Measurements from ENCODE around the gene NXPE3.

The NXPE3 gene

DNA sequence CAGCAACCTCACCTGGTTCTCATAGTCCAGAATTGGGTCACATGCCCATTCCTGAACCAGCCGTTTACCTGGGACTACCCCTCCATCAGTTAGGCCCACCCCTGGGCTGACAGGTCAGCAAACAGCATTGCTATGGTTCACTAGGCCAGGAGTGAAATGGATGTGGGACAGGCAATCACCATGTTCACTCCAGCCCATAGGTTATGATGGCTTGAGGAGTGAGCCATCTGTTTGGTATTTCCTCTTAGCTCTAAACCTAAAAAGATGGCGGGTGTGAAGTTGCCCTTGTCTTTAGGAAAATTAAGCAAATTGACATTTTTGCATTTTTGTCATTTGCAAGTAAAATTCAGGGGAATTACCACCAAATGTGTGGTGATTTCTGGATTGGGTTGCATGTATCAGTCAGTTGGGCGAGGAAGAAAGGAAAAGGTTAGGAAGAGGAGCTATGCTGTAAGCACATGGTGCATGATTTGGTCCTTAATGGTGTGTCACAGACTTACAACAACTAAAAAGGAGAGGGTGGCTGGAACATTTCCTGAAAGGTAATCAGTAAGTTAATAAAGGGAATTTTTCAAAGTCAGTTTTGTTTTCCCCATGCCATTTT lies 17.2 kb downstream of the NXPE3 start:
- no peak overlapping the region for H3K4me3 ChIP-seq (ENCODE audit: low read length)
- no peak for DNase-seq (ENCODE audit: low read depth, low spot score)

DNA sequence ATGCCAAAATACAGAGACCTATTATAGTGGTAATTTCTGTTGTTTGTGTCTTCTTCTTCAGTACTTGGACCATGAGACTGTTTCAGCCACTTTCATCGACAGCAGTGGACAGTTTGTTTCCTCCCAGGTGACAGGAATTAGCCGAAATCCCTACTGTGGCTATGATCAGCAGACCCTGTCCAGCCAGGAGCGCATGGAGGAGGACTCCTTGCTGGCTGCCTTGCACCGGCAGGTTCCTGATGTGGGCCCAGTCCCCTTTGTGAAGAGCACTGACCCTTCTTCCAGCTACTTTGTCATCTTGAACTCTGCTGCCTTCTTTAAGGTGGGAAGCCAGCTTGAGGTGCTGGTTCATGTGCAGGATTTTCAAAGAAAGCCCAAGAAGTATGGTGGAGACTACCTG lies 22.2 kb downstream of the NXPE3 start:
- H3K4me3 ChIP-seq (ENCODE audit: low read length), result no peak overlapping the region
- DNase-seq (ENCODE audit: low read depth, low spot score), result no peak

DNA sequence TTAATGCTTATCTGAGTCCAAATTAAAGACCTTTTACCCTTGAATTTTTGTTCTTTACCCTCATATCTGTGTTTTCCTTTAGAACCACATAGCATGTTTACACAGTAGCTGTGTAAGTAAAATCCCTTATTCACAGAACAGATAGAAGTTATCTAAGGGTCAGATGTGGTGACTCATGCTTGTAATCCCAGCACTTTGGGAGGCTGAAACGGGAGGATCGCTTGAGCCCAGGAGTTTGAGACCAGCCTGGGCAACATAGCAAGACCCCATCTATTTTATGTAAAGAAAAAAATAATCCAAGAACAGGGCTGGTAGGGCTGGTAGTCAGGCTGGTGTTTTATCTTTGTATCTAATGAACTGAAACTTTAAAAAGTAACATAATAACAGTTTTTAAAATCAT lies 23.2 kb downstream of the NXPE3 start:
- DNase-seq (ENCODE audit: low read depth, low spot score), result no peak

DNA sequence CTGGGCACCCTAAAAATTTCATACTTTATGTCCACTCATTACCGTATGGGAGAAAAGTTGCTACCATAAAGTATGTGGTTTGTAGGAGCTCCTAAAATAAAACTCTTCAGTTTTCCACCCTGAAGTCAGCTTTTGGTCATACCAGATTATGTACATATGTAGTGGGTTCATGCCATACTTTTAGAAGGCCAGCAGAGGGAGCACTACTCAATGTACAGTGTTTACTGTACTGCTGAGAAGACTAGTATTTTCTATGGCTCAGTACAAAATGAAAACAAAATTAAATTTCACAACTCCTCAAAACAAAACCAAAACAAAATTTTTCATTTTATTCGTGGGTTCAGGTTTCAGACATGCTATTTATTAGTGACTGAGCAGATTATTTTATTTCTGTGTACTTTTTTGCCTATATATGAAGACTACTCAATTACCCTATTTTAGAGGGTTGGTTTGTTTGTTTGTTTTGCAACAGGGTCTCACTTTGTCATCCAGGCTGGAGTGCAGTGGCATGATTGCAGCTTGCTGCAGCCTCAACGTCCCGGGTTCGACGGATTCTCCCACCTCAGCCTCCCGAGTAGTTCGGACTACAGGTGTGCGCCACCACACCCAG lies 24.3 kb downstream of the NXPE3 start:
- DNase-seq (ENCODE audit: low read depth, low spot score), result peak; percentile 79
- no peak overlapping the region for H3K4me3 ChIP-seq (ENCODE audit: low read length)

More for the DNA sequence above, 23.2 kb downstream of the NXPE3 start:
- no peak overlapping the region for H3K4me3 ChIP-seq (ENCODE audit: low read length)

GRCh38 chr3:101803939-101804338 lies 24.9 kb downstream of the NXPE3 start:
- DNase-seq (ENCODE audit: low read depth, low spot score), result no peak
- H3K4me3 ChIP-seq (ENCODE audit: low read length), result no peak overlapping the region

DNA sequence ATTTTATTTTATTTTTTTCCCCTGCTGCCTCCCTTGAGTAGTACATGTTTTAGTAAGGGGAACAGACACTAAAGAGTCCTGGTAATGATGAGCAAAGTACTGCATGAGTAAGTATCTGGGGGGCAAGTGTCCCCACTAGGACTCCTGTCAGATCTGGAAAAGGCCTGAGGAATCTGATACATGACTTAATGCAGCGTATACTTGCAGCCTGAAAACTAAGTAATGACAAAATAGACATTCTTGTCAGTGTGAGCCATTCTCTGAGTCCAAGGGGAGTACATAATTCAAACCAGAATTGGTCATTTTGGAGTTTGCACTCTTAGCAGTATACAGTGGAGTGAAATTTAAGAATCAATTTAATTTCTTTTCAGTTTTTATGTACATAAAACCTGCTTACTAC lies 27.5 kb downstream of the NXPE3 start:
- no peak for DNase-seq (ENCODE audit: low read depth, low spot score)
- H3K4me3 ChIP-seq (ENCODE audit: low read length), result no peak overlapping the region

- H3K4me3 ChIP-seq (ENCODE audit: low read length), result no peak overlapping the region
- DNase-seq (ENCODE audit: low read depth, low spot score), result no peak
Observed at GRCh38 chr3:101807888-101808287, 28.9 kb downstream of the NXPE3 start.

DNA sequence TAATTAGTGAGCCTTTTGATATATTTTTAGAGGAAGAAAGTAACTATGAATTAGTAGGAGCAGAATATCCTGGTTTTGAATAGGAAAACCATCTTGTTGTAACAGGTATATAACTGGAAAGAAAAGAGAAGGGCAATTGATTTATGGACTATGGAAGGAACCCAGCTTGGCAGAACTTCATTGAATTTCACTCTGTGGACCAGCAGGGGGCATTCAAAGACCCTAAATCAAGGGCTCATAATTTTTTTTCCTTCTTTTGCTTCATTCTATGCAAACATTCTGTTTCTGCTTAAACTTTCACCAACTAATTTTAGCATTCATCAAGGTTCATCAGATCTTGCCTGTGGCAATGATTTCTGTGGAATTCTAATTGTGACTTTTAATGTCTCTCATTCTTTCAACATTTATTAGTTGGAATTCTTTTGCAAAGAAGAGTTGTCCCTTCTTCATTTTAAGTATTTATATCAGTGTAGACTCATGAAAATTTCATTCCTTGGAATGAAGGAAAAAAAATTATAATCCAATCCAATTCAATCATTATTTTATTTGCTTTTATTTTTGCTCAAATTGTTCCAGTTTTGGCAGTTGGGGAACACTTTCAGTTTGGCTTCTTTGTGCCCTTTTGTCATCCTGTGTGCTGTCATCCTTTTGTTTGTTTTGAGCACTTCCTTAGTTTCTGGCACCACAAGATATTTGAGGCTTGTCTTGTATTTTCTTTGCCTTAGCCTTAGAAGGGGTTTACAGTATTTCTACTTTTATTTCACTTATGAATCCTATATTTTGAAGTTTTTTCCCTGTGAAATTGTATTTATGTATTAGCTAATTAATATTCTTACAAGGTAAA lies 30.4 kb downstream of the NXPE3 start:
- DNase-seq (ENCODE audit: low read depth, low spot score), result peak; percentile 50
- H3K4me3 ChIP-seq (ENCODE audit: low read length), result no peak overlapping the region

- no peak for DNase-seq (ENCODE audit: low read depth, low spot score)
- no peak overlapping the region for H3K4me3 ChIP-seq (ENCODE audit: low read length)
Observed at GRCh38 chr3:101810022-101810418, 31.0 kb downstream of the NXPE3 start.

- no peak overlapping the region for H3K4me3 ChIP-seq (ENCODE audit: low read length)
Observed at GRCh38 chr3:101811875-101812274, 32.9 kb downstream of the NXPE3 start.

DNA sequence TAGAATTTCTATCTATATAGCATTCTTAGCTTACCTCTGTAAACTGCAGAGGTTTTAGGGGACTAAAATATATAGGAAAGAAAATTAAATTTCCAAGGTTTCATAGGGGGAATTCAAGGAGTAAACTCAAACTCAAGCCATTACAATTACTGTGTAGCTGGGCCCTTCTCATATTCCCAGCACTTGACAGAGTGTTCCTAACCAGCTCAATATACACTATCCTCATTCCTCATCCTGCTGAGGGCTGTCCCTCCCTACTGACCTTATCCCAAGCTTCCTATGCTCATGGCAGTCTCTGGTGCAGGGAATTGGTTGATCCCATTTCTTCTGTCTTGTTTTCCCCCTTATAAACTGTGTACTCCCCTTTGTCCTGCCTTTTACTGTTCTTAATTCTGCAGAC lies 33.9 kb downstream of the NXPE3 start:
- no peak for DNase-seq (ENCODE audit: low read depth, low spot score)
- no peak overlapping the region for H3K4me3 ChIP-seq (ENCODE audit: low read length)

More at GRCh38 chr3:101811875-101812274, 32.9 kb downstream of the NXPE3 start:
- no peak for DNase-seq (ENCODE audit: low read depth, low spot score)

GRCh38 chr3:101813817-101814440 lies 34.9 kb downstream of the NXPE3 start:
- no peak overlapping the region for H3K4me3 ChIP-seq (ENCODE audit: low read length)
- no peak for DNase-seq (ENCODE audit: low read depth, low spot score)

GRCh38 chr3:101814835-101815234 lies 35.8 kb downstream of the NXPE3 start:
- no peak for DNase-seq (ENCODE audit: low read depth, low spot score)

GRCh38 chr3:101816215-101817149 lies 37.5 kb downstream of the NXPE3 start:
- H3K4me3 ChIP-seq (ENCODE audit: low read length), result no peak overlapping the region
- no peak for DNase-seq (ENCODE audit: low read depth, low spot score)

More at GRCh38 chr3:101814835-101815234, 35.8 kb downstream of the NXPE3 start:
- H3K4me3 ChIP-seq (ENCODE audit: low read length), result no peak overlapping the region

GRCh38 chr3:101817992-101818391 lies 39.0 kb downstream of the NXPE3 start:
- no peak for DNase-seq (ENCODE audit: low read depth, low spot score)
- no peak overlapping the region for H3K4me3 ChIP-seq (ENCODE audit: low read length)

GRCh38 chr3:101819649-101820206 lies 40.7 kb downstream of the NXPE3 start:
- DNase-seq (ENCODE audit: low read depth, low spot score), result no peak

DNA sequence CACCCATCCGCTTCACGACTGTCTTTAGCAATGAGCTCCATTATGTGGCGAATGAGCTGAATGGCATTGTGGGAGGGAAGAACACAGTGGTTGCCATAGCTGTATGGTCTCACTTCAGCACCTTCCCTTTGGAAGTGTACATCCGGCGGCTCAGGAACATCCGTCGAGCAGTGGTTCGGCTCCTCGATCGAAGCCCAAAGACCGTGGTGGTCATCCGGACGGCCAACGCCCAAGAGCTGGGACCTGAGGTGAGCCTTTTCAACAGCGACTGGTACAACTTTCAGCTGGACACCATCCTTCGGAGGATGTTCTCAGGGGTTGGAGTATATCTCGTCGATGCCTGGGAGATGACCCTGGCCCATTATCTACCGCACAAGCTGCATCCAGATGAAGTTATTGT lies 42.5 kb downstream of the NXPE3 start:
- no peak for DNase-seq (ENCODE audit: low read depth, low spot score)
- no peak overlapping the region for H3K4me3 ChIP-seq (ENCODE audit: low read length)

More at GRCh38 chr3:101819649-101820206, 40.7 kb downstream of the NXPE3 start:
- no peak overlapping the region for H3K4me3 ChIP-seq (ENCODE audit: low read length)

GRCh38 chr3:101823525-101823924 lies 44.5 kb downstream of the NXPE3 start:
- DNase-seq (ENCODE audit: low read depth, low spot score), result no peak

More at GRCh38 chr3:101823525-101823924, 44.5 kb downstream of the NXPE3 start:
- no peak overlapping the region for H3K4me3 ChIP-seq (ENCODE audit: low read length)
